ENCODE data around the gene ITSN2.

GRCh38 chr2:24304631-24305030, 55.7 kb downstream of the ITSN2 start:
- TF ChIP-seq POLR2A (IDR thresholded peaks at IDR 0.05): no peak
- TF ChIP-seq, protein P1, sequence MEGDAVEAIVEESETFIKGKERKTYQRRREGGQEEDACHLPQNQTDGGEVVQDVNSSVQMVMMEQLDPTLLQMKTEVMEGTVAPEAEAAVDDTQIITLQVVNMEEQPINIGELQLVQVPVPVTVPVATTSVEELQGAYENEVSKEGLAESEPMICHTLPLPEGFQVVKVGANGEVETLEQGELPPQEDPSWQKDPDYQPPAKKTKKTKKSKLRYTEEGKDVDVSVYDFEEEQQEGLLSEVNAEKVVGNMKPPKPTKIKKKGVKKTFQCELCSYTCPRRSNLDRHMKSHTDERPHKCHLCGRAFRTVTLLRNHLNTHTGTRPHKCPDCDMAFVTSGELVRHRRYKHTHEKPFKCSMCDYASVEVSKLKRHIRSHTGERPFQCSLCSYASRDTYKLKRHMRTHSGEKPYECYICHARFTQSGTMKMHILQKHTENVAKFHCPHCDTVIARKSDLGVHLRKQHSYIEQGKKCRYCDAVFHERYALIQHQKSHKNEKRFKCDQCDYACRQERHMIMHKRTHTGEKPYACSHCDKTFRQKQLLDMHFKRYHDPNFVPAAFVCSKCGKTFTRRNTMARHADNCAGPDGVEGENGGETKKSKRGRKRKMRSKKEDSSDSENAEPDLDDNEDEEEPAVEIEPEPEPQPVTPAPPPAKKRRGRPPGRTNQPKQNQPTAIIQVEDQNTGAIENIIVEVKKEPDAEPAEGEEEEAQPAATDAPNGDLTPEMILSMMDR (IDR thresholded peaks at IDR 0.05): no peak

Data from breast epithelium (tissue), 3 donors.